ENCODE measurements around the gene SUN1.
A peak's percentile ranks its signal among the peaks of the same experiment; 100 is the strongest.
"Not testable (repeated sequence)": the region's sequence is repeated elsewhere in the genome, so short reads cannot be mapped to it uniquely, and the experiment has no call there.

SUN1 gene

GRCh38 chr7:803796-804195 is 28.5 kb upstream of the SUN1 start:
- not testable (repeated sequence) for FAIRE-seq

GRCh38 chr7:805261-805660 is 27.0 kb upstream of the SUN1 start:
- DNase-seq (ENCODE audit: insufficient read length, low spot score) = no peak
- no peak for FAIRE-seq

More at GRCh38 chr7:803796-804195, 28.5 kb upstream of the SUN1 start:
- DNase-seq (ENCODE audit: insufficient read length, low spot score) = not testable (repeated sequence)

- DNase-seq (ENCODE audit: insufficient read length, low spot score) (peak; percentile 45), FAIRE-seq (no peak)
These were observed 16.7 kb upstream of the SUN1 start for GRCh38 chr7:815284-816216.

GRCh38 chr7:816300-816750 is 16.0 kb upstream of the SUN1 start:
- DNase-seq (ENCODE audit: insufficient read length, low spot score) (peak; percentile 100), FAIRE-seq (peak; percentile 99)

- no peak for FAIRE-seq
- DNase-seq (ENCODE audit: insufficient read length, low spot score) = peak; percentile 41
These were observed 15.3 kb upstream of the SUN1 start for GRCh38 chr7:816751-817671.

GRCh38 chr7:818031-818699 is 14.1 kb upstream of the SUN1 start:
- peak; percentile 26 for FAIRE-seq

GRCh38 chr7:820341-820740 is 11.9 kb upstream of the SUN1 start:
- FAIRE-seq (no peak), DNase-seq (ENCODE audit: insufficient read length, low spot score) (no peak)

More at GRCh38 chr7:818031-818699, 14.1 kb upstream of the SUN1 start:
- DNase-seq (ENCODE audit: insufficient read length, low spot score) = peak; percentile 48

- no peak for DNase-seq (ENCODE audit: insufficient read length, low spot score)
- no peak for FAIRE-seq
These were observed 10.6 kb upstream of the SUN1 start for GRCh38 chr7:821688-822087.

GRCh38 chr7:822692-823276 is 9.5 kb upstream of the SUN1 start:
- FAIRE-seq (peak; percentile 51), DNase-seq (ENCODE audit: insufficient read length, low spot score) (no peak)

GRCh38 chr7:823649-824048 is 8.6 kb upstream of the SUN1 start:
- peak; percentile 54 for FAIRE-seq
- DNase-seq (ENCODE audit: insufficient read length, low spot score) = no peak

GRCh38 chr7:824081-824480 is 8.2 kb upstream of the SUN1 start:
- DNase-seq (ENCODE audit: insufficient read length, low spot score) = no peak
- FAIRE-seq = no peak

- DNase-seq (ENCODE audit: insufficient read length, low spot score) (no peak), FAIRE-seq (peak; percentile 55)
These were observed 7.6 kb upstream of the SUN1 start for GRCh38 chr7:824664-825063.

GRCh38 chr7:825386-825785 is 6.9 kb upstream of the SUN1 start:
- FAIRE-seq (no peak), DNase-seq (ENCODE audit: insufficient read length, low spot score) (no peak)

- DNase-seq (ENCODE audit: insufficient read length, low spot score) (no peak), FAIRE-seq (no peak)
These were observed 5.9 kb upstream of the SUN1 start for GRCh38 chr7:826230-826917.

GRCh38 chr7:828793-829561 is 3.3 kb upstream of the SUN1 start:
- DNase-seq (ENCODE audit: insufficient read length, low spot score) = no peak
- FAIRE-seq = no peak

- no peak for FAIRE-seq
- no peak for DNase-seq (ENCODE audit: insufficient read length, low spot score)
These were observed 2.2 kb upstream of the SUN1 start for GRCh38 chr7:830069-830468.

- DNase-seq (ENCODE audit: insufficient read length, low spot score) (peak; percentile 95), FAIRE-seq (no peak)
These were observed 595 bp upstream of the SUN1 start for GRCh38 chr7:831596-832166.

- DNase-seq (ENCODE audit: insufficient read length, low spot score) (no peak), FAIRE-seq (no peak)
These were observed 720 bp downstream of the SUN1 start for GRCh38 chr7:832968-833424.
